Measurements from ENCODE around the gene ATP13A1. TPM values are rescaled to one million over a fixed set of nuclear protein-coding genes. Genes with fewer than 3 reads are reported as not detected.

Gene ATP13A1
- total RNA-seq, 4 donors from 2014 or later, result 223 to 465 (median 285) TPM

DNA sequence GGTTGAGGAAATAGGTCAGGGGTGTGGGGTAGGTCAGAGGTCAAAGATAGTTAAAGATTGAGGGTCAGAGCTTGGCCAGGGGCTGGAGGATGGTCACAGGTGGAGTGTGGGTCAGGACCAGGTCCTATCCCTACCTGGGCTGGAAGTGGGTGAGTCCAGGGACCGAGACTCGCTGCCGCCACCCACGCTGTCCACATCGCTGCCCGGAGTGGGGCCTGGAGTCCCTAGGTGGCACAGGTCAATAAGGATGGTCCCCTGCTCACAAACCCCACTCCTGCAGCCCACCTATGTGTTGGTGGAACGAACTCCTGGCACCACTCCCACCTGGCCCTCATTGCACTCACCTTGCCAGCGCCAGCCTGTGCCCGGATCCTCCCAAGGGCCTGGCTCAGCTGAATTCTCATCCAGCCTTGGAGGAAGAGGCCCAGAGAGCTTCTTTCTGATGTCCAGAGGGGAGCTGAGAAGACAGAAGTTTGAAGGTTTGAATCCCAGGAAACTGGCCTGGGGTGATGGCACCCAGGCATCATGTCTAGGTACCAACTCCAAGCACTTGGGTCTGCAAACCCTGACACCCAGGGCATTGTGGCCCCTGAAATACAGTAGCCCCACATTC is 26.8 kb downstream of the ATP13A1 start:
- no peak overlapping the region for H3K4me3 ChIP-seq
- no peak for DNase-seq
- no peaks in the 10 kb centered on the region for H3K9me3 ChIP-seq
- no peaks in the 10 kb centered on the region for H3K27me3 ChIP-seq
- H3K4me1 ChIP-seq, result no peaks in the 10 kb centered on the region
- TF ChIP-seq POLR2A (IDR thresholded peaks at IDR 0.05) (no peak), CTCF (IDR thresholded peaks at IDR 0.05) (no peak)
- H3K27ac ChIP-seq, result no peak overlapping the region
- peaks cover 0 to 59% (median 0%) of the 10 kb centered on the region in 3 donors for H3K36me3 ChIP-seq

- H3K36me3 ChIP-seq, result peaks cover 0 to 59% (median 0%) of the 10 kb centered on the region in 3 donors
- H3K27ac ChIP-seq, result no peak overlapping the region
Measured at GRCh38 chr19:19635313-19635702, 28.2 kb downstream of the ATP13A1 start.

DNA sequence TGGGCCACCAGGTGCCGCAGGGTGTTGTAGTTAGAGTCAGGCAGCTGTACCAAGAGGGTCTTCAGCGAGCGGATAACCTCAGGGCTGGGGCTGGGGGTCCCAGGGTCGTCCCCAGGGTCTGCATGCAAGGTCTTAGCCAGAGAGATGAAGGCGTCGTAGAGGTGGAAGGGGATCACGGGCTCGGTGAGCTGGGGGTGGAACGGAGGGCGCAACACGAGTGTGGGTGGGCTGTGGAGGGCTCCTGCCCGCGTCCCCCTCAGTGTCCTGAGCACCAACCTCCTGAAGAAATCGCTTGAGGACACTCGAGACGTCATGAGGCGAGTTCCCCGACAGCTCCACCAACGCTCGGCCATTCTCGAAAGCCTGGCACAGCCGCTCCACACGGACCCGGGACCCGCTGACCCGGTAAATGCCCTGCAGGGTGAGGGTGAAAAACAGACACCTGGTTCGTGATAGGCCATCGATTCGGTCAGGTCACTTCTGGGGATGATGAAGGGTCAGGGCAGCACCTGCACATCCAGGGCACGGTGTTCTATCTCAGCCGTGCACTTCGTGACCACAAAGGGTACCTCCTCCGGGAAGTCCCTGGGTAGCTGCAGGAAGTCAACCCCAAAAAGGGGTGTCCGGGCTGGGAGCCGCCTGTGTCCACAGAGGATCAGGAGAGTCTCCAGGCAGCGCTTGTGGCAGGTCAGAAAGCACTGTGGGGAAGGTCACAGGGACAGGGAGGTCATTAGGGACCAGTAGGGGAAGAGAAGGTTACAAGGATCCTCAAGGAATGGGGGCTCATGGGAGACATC is 28.8 kb downstream of the ATP13A1 start:
- Histone ChIP-seq H3K4me3 (no peak overlapping the region), H3K36me3 (peaks cover 0 to 59% (median 0%) of the 10 kb centered on the region in 3 donors), H3K9me3 (no peaks in the 10 kb centered on the region), H3K27me3 (no peaks in the 10 kb centered on the region), H3K27ac (no peak overlapping the region), H3K4me1 (no peaks in the 10 kb centered on the region)
- no peak for DNase-seq
- TF ChIP-seq CTCF (IDR thresholded peaks at IDR 0.05), result no peak
- no peak for TF ChIP-seq POLR2A (IDR thresholded peaks at IDR 0.05)

More at GRCh38 chr19:19635313-19635702, 28.2 kb downstream of the ATP13A1 start:
- no peak overlapping the region for H3K4me3 ChIP-seq
- H3K27me3 ChIP-seq, result no peaks in the 10 kb centered on the region
- TF ChIP-seq POLR2A (IDR thresholded peaks at IDR 0.05) (no peak), CTCF (IDR thresholded peaks at IDR 0.05) (no peak)
- no peaks in the 10 kb centered on the region for H3K4me1 ChIP-seq
- H3K9me3 ChIP-seq, result no peaks in the 10 kb centered on the region
- DNase-seq, result no peak

DNA sequence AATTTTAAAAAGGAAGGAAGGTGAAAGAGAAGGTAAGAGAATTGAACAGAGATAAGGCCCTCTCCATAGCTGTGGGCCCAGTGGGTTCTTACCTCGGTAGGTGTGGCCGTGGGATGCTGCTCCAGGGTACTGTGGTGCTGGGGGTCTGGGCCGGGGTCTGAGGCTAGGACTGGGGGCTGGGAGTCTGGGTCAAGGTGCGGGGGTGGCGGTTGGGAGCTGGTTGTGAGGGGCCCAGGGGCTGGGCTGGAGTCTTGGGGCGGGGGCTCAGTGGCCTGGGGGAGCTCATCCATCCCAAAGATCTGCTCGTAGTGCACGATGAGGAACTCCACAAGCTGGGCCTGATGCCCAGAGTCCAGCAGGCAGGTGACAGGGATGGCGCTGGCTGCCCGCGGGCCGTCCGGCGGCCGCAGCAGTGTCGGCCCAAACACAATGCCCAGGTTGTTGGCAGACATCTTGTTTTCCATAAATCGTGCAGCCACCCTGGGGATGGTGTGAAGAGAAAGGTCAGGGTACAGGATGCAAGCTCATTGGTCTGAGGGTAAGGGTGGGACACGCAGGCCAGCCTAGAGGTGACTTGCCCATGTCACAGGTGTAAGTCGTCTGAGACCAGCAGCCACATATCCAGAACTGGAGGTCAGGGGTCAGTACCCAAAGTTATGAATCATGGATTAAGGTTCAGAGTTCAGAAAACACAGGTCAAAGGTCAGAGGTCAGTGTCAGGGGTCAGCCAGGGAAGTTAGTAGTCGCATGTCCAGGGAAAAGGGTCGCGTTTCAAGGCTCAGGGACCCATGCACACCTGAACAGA is 29.6 kb downstream of the ATP13A1 start:
- no peaks in the 10 kb centered on the region for H3K9me3 ChIP-seq
- no peaks in the 10 kb centered on the region for H3K4me1 ChIP-seq
- TF ChIP-seq POLR2A (IDR thresholded peaks at IDR 0.05) (no peak), CTCF (IDR thresholded peaks at IDR 0.05) (no peak)
- H3K27ac ChIP-seq, result no peak overlapping the region
- H3K4me3 ChIP-seq, result no peak overlapping the region
- DNase-seq, result no peak
- H3K36me3 ChIP-seq, result peaks cover 0 to 53% (median 0%) of the 10 kb centered on the region in 3 donors
- no peaks in the 10 kb centered on the region for H3K27me3 ChIP-seq

- TF ChIP-seq POLR2A (IDR thresholded peaks at IDR 0.05), result no peak
- no peak for TF ChIP-seq CTCF (IDR thresholded peaks at IDR 0.05)
- H3K4me3 ChIP-seq, result no peak overlapping the region
- no peak for DNase-seq
- H3K36me3 ChIP-seq, result peaks cover 0 to 45% (median 0%) of the 10 kb centered on the region in 3 donors
- H3K9me3 ChIP-seq, result no peaks in the 10 kb centered on the region
- H3K4me1 ChIP-seq, result peaks cover 0 to 6% (median under 1%) of the 10 kb centered on the region in 4 donors
- H3K27ac ChIP-seq, result no peak overlapping the region
- no peaks in the 10 kb centered on the region for H3K27me3 ChIP-seq
Measured at GRCh38 chr19:19632661-19633060, 30.8 kb downstream of the ATP13A1 start.

Measured in Peyer's patch (tissue), 4 donors.